HL-60 (cell line): ENCODE results near the gene CSNK1G2.

Experiments
- DNase-seq, 2 experiments: peaks; one replicate each; pipeline ENCODE4 v3.0.0-alpha.2; 2010 to 2020; ENCODE audit warnings: low read depth in 1 of 2, low spot score in 1 of 2
- H3K27ac ChIP-seq: fragments of 250-450 bp; sonication (Bioruptor Pico); replicated peaks from 2 replicates; pipeline ENCODE4 v1.5.1; 2020; ENCODE audit warnings: mild to moderate bottlenecking, moderate library complexity
- H3K27me3 ChIP-seq: fragments of 250-450 bp; sonication (Bioruptor Pico); 2 replicates; pipeline ENCODE4 v1.5.1; 2021; ENCODE audit warnings: mild to moderate bottlenecking, moderate library complexity; ENCODE audit not compliant: insufficient read depth, poor library complexity, severe bottlenecking
- H3K4me3 ChIP-seq: replicated peaks from 2 replicates; pipeline ENCODE4 v1.5.1; 2011; ENCODE audit warnings: mild to moderate bottlenecking, control low read depth, low read length; ENCODE audit not compliant: insufficient read depth
- GABPA ChIP-seq: IDR thresholded peaks from 2 replicates; pipeline ENCODE4 v1.6.1; 2012; ENCODE audit warnings: low read depth
- POLR2AphosphoS5 ChIP-seq: IDR thresholded peaks from 2 replicates; pipeline ENCODE4 v1.6.1; 2012; ENCODE audit warnings: low read depth
- REST ChIP-seq: IDR thresholded peaks from 2 replicates; pipeline ENCODE4 v1.6.1; 2012; ENCODE audit warnings: low read depth; ENCODE audit not compliant: insufficient replicate concordance
- SPI1 ChIP-seq: IDR thresholded peaks from 2 replicates; pipeline ENCODE4 v1.6.1; 2012; ENCODE audit warnings: low read depth, mild to moderate bottlenecking, borderline replicate concordance
- TF ChIP-seq, protein P1 (sequence below): IDR thresholded peaks from one replicate; pipeline ENCODE4 v1.5.1; 2011; ENCODE audit warnings: low read length, control low read depth, inconsistent platforms; ENCODE audit not compliant: insufficient read depth

The CSNK1G2 gene

GRCh38 chr19:2021453-2022140 is 80.6 kb downstream of the CSNK1G2 start:
- TF ChIP-seq GABPA: no peak
- no peak overlapping the region for H3K4me3 ChIP-seq
- DNase-seq: no peak
- H3K27me3 ChIP-seq: no peaks in the 10 kb centered on the region
- H3K27ac ChIP-seq: no peak overlapping the region

- H3K27me3 ChIP-seq: no peaks in the 10 kb centered on the region
- TF ChIP-seq, protein P1, sequence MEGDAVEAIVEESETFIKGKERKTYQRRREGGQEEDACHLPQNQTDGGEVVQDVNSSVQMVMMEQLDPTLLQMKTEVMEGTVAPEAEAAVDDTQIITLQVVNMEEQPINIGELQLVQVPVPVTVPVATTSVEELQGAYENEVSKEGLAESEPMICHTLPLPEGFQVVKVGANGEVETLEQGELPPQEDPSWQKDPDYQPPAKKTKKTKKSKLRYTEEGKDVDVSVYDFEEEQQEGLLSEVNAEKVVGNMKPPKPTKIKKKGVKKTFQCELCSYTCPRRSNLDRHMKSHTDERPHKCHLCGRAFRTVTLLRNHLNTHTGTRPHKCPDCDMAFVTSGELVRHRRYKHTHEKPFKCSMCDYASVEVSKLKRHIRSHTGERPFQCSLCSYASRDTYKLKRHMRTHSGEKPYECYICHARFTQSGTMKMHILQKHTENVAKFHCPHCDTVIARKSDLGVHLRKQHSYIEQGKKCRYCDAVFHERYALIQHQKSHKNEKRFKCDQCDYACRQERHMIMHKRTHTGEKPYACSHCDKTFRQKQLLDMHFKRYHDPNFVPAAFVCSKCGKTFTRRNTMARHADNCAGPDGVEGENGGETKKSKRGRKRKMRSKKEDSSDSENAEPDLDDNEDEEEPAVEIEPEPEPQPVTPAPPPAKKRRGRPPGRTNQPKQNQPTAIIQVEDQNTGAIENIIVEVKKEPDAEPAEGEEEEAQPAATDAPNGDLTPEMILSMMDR: no peak
- TF ChIP-seq POLR2AphosphoS5 (no peak), GABPA (no peak), REST (no peak)
- H3K4me3 ChIP-seq: no peak overlapping the region
- DNase-seq: no peak
- no peak overlapping the region for H3K27ac ChIP-seq
Measured at GRCh38 chr19:2022289-2022688, 81.3 kb downstream of the CSNK1G2 start.

- DNase-seq: no peak
- Histone ChIP-seq H3K4me3 (no peak overlapping the region), H3K27me3 (no peaks in the 10 kb centered on the region), H3K27ac (no peak overlapping the region)
- TF ChIP-seq, protein P1: no peak
Measured at GRCh38 chr19:2026770-2027169, 85.8 kb downstream of the CSNK1G2 start.

GRCh38 chr19:2027361-2027760 is 86.4 kb downstream of the CSNK1G2 start:
- no peak for DNase-seq
- no peak overlapping the region for H3K4me3 ChIP-seq
- H3K27ac ChIP-seq: no peak overlapping the region
- H3K27me3 ChIP-seq: no peaks in the 10 kb centered on the region
- TF ChIP-seq SPI1 (no peak), POLR2AphosphoS5 (no peak), GABPA (no peak), REST (no peak)
- TF ChIP-seq, protein P1: no peak
